Upper lobe of left lung (tissue), 6 donors: ENCODE results near the gene TRIL. TPM values are rescaled to one million over a fixed set of nuclear protein-coding genes. Genes with fewer than 3 reads are reported as not detected.

Experiments
- ATAC-seq, 2 donors: fragments of 200-7000 bp; cut with Tn5 transposase; one replicate each; pipeline ENCODE4 v1.9.1; 2022; ENCODE audit warnings: mild to moderate bottlenecking in 2 of 2, moderate library complexity in 2 of 2; ENCODE audit not compliant: low FRiP score in 2 of 2
- DNase-seq, 2 donors: peaks; one replicate each; pipeline ENCODE4 v3.0.0-alpha.2; 2019 to 2020
- H3K27ac ChIP-seq, 4 donors: fragments of 200-600 bp; sonication (generic); one replicate each; pipeline ENCODE4 v1.5.1; 2016 to 2019
- H3K27me3 ChIP-seq, 4 donors: fragments of 200-600 bp; sonication (generic); one replicate each; pipeline ENCODE4 v1.5.1; 2017 to 2019
- H3K36me3 ChIP-seq, 4 donors: fragments of 200-600 bp; sonication (generic); one replicate each; pipeline ENCODE4 v1.5.1; 2016 to 2019
- H3K4me1 ChIP-seq, 4 donors: fragments of 200-600 bp; sonication (generic); one replicate each; pipeline ENCODE4 v1.5.1; 2018 to 2019
- H3K4me3 ChIP-seq, 4 donors: fragments of 200-600 bp; sonication (generic); one replicate each; pipeline ENCODE4 v1.5.1; 2017 to 2019; ENCODE audit warnings: mild to moderate bottlenecking in 2 of 4, moderate library complexity in 1 of 4
- H3K9me3 ChIP-seq, 4 donors: fragments of 200-600 bp; sonication (generic); one replicate each; pipeline ENCODE4 v1.5.1; 2018 to 2019
- EP300 ChIP-seq, 4 donors: sonication (generic); formaldehyde crosslinking; IDR thresholded peaks; one replicate each; pipeline ENCODE4 v1.5.1; 2017; ENCODE audit warnings: antibody characterized with exemption in 4 of 4, control low read depth in 2 of 4
- POLR2A ChIP-seq, 4 donors: fragments of 450-650 bp; IDR thresholded peaks; one replicate each; pipeline ENCODE4 v1.5.1; 2016 to 2017; ENCODE audit warnings: antibody characterized with exemption in 4 of 4, mild to moderate bottlenecking in 2 of 4
- POLR2AphosphoS5 ChIP-seq, 2 donors: sonication (generic); formaldehyde crosslinking; IDR thresholded peaks; one replicate each; pipeline ENCODE4 v1.5.1; 2017; ENCODE audit warnings: antibody characterized with exemption in 2 of 2
- WGBS, 2 donors: methylation state at CpG; one replicate each; pipeline ENCODE4 v1.1.5; 2017 to 2018; 5-methylcytosine and 5-hydroxymethylcytosine counted together
- total RNA-seq, 6 donors: library from RNA; depleted of rRNA in 4 of 6; stranded (reverse); fragments of >200 nt in 4 of 6; gene quantifications; one replicate each; pipeline versions ENCODE4 v1.1.0 to v1.2.1, GENCODE V29; 2016 to 2021
- TF ChIP-seq, protein P1 (sequence below), 6 experiments: fragments of 450-650 bp in 4 of 6; fragments of 200-600 bp in 2 of 6; sonication (generic) in 2 of 6; IDR thresholded peaks; one replicate each; pipeline ENCODE4 v1.5.1; 2016 to 2019; ENCODE audit warnings: antibody characterized with exemption in 6 of 6
- donor health status: DM: no; HTN: no; CAD: no; lungs with moderate emphysema.
- donor health status: DM: no; HTN: yes; CAD: no; lungs with severe emphysema.

The TRIL gene
- total RNA-seq, 6 donors from 2014 or later: 2.8 to 11.0 (median 5.6) TPM

GRCh38 chr7:29003703-29004102 lies 45.6 kb upstream of the TRIL start:
- Histone ChIP-seq H3K36me3 (no peaks in the 10 kb centered on the region), H3K4me3 (no peak overlapping the region), H3K4me1 (no peaks in the 10 kb centered on the region), H3K27me3 (no peaks in the 10 kb centered on the region), H3K27ac (no peak overlapping the region), H3K9me3 (no peaks in the 10 kb centered on the region)
- TF ChIP-seq POLR2A (IDR thresholded peaks at IDR 0.05) (no peak), POLR2AphosphoS5 (IDR thresholded peaks at IDR 0.05) (no peak), EP300 (IDR thresholded peaks at IDR 0.05) (no peak)
- TF ChIP-seq, protein P1, sequence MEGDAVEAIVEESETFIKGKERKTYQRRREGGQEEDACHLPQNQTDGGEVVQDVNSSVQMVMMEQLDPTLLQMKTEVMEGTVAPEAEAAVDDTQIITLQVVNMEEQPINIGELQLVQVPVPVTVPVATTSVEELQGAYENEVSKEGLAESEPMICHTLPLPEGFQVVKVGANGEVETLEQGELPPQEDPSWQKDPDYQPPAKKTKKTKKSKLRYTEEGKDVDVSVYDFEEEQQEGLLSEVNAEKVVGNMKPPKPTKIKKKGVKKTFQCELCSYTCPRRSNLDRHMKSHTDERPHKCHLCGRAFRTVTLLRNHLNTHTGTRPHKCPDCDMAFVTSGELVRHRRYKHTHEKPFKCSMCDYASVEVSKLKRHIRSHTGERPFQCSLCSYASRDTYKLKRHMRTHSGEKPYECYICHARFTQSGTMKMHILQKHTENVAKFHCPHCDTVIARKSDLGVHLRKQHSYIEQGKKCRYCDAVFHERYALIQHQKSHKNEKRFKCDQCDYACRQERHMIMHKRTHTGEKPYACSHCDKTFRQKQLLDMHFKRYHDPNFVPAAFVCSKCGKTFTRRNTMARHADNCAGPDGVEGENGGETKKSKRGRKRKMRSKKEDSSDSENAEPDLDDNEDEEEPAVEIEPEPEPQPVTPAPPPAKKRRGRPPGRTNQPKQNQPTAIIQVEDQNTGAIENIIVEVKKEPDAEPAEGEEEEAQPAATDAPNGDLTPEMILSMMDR (IDR thresholded peaks at IDR 0.05): no peak
- no peak for ATAC-seq
- no peak for DNase-seq
- 95% methylated on average over 5 of the region's 5 CpGs for whole genome bisulfite sequencing, 2 donors

DNA sequence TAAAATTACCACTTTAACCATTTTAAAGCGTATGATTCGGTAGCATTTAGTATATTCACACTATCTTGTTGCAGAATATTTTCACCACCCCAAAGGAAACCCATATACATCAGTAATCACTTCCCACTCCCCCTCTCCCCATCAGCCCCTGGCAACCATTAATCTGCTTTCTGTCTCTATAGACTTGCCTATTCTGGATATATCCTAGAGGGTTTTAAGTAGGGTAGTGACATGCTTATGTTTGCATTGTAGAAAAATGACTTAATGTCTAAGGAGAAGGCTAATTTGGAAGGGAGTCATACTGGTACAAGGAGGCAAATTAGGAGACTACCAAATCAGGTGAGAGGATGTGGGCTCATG lies 42.6 kb upstream of the TRIL start:
- no peak overlapping the region for H3K4me3 ChIP-seq
- ATAC-seq (no peak), DNase-seq (no peak)
- H3K27me3 ChIP-seq: no peaks in the 10 kb centered on the region
- H3K36me3 ChIP-seq: no peaks in the 10 kb centered on the region
- H3K4me1 ChIP-seq: no peaks in the 10 kb centered on the region
- 97% methylated on average over 2 of the region's 2 CpGs for WGBS, 2 donors
- H3K9me3 ChIP-seq: no peaks in the 10 kb centered on the region
- no peak overlapping the region for H3K27ac ChIP-seq
- TF ChIP-seq POLR2A (IDR thresholded peaks at IDR 0.05) (no peak), POLR2AphosphoS5 (IDR thresholded peaks at IDR 0.05) (no peak), EP300 (IDR thresholded peaks at IDR 0.05) (no peak)
- TF ChIP-seq, protein P1 (IDR thresholded peaks at IDR 0.05): no peak

- H3K4me1 ChIP-seq: no peaks in the 10 kb centered on the region
- no peaks in the 10 kb centered on the region for H3K9me3 ChIP-seq
- no peak for ATAC-seq
- H3K36me3 ChIP-seq: no peaks in the 10 kb centered on the region
- H3K4me3 ChIP-seq: no peak overlapping the region
- DNase-seq: no peak
- no peak for TF ChIP-seq POLR2A (IDR thresholded peaks at IDR 0.05)
- TF ChIP-seq EP300 (IDR thresholded peaks at IDR 0.05): no peak
- TF ChIP-seq, protein P1 (IDR thresholded peaks at IDR 0.05): no peak
- no peak for TF ChIP-seq POLR2AphosphoS5 (IDR thresholded peaks at IDR 0.05)
- 79 to 80% methylated on average over 12 of the region's 12 CpGs for WGBS, 2 donors
- H3K27ac ChIP-seq: no peak overlapping the region
- H3K27me3 ChIP-seq: no peaks in the 10 kb centered on the region
These were observed 42.0 kb upstream of the TRIL start for GRCh38 chr7:28999895-29000716.

DNA sequence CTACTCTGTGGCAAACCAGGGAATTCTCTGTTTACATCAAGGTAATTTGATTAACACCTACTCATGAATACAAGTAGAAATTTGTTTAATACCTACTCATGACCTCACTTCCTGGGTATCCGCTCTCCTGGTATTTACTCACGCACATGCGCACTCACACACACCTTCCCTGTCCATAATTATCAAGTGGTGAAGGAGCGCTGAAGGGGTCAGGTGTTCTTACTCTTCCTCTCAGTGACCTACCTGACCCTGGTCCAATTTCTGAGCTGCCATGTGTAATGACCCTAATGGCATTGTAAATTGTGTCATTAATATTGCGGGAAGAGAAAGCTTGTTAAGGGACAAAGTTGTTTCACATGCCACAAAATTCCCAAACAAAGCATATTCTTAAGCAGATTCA lies 41.3 kb upstream of the TRIL start:
- no peaks in the 10 kb centered on the region for H3K36me3 ChIP-seq
- no peaks in the 10 kb centered on the region for H3K9me3 ChIP-seq
- DNase-seq (no peak), ATAC-seq (no peak)
- WGBS, 2 donors: 96% methylated on average over 5 of the region's 5 CpGs
- no peak overlapping the region for H3K27ac ChIP-seq
- TF ChIP-seq EP300 (IDR thresholded peaks at IDR 0.05) (no peak), POLR2A (IDR thresholded peaks at IDR 0.05) (no peak), POLR2AphosphoS5 (IDR thresholded peaks at IDR 0.05) (no peak)
- TF ChIP-seq, protein P1 (IDR thresholded peaks at IDR 0.05): no peak
- H3K4me3 ChIP-seq: no peak overlapping the region
- no peaks in the 10 kb centered on the region for H3K4me1 ChIP-seq
- no peaks in the 10 kb centered on the region for H3K27me3 ChIP-seq

GRCh38 chr7:28998105-28998504 lies 40.0 kb upstream of the TRIL start:
- no peak for DNase-seq
- Histone ChIP-seq H3K36me3 (no peaks in the 10 kb centered on the region), H3K27me3 (no peaks in the 10 kb centered on the region), H3K27ac (no peak overlapping the region), H3K9me3 (no peaks in the 10 kb centered on the region), H3K4me1 (no peaks in the 10 kb centered on the region), H3K4me3 (no peak overlapping the region)
- ATAC-seq: no peak
- TF ChIP-seq POLR2A (IDR thresholded peaks at IDR 0.05) (no peak), POLR2AphosphoS5 (IDR thresholded peaks at IDR 0.05) (no peak), EP300 (IDR thresholded peaks at IDR 0.05) (no peak)
- 73 to 83% methylated on average over 4 of the region's 4 CpGs for WGBS, 2 donors
